ENCODE data around the gene SMYD3.

The SMYD3 gene

GRCh38 chr1:246527402-246528088 is 20.5 kb upstream of the SMYD3 start:
- no peaks in the 10 kb centered on the region for H3K36me3 Mint-ChIP-seq (ENCODE audit: low read depth)
- H3K27me3 Mint-ChIP-seq (ENCODE audit: low read depth) = no peaks in the 10 kb centered on the region
- H3K4me1 Mint-ChIP-seq (ENCODE audit: low read depth) = peaks cover 4% of the 10 kb centered on the region
- H3K4me3 Mint-ChIP-seq = no peak overlapping the region
- H3K9me3 Mint-ChIP-seq = peaks cover 16% of the 10 kb centered on the region
- H3K27ac Mint-ChIP-seq = peak overlapping the region; percentile 79

DNA sequence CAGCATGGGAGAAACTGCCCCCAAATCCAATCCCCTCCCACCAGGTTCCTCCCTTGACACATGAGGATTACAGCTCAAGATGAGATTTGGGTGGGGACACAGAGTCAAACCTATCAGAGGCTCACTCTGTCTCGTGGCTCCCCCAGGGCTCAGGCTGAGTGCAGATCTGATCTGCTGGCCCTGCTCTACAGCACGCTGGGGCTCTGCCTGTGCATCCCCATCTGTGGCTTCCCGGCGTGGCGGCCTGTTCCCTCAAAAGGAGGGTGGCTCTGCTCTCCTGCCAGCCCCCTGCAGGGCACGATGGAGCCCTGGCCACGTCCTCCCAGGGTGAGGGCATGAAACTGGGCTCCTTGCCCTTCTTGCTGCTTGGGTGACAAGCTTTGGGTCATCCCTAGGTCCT is 19.8 kb upstream of the SMYD3 start:
- no peak overlapping the region for H3K4me3 Mint-ChIP-seq

DNA sequence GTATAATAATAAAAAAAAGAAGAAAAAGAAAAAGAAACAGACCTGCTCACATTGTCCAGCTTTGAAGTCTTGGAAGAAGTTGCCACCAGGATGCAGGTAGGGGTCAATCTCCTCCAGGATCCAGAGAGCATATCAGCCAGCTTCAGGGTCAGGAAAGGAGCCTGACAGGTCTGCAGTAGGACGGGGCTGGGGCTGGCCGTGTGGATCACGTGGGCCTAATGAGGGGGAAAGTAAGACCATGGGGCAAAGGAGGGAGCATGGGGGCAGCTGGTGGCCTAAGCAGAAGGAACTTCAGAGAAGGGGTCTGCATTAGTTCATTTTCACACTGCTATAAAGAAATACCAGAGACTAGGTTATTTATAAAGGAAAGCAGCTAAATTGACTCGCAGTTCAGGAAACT is 19.3 kb upstream of the SMYD3 start:
- Mint-ChIP-seq H3K4me1 (ENCODE audit: low read depth) (peaks cover 4% of the 10 kb centered on the region), H3K9me3 (peaks cover 18% of the 10 kb centered on the region), H3K27me3 (ENCODE audit: low read depth) (no peaks in the 10 kb centered on the region), H3K27ac (no peak overlapping the region), H3K4me3 (no peak overlapping the region), H3K36me3 (ENCODE audit: low read depth) (no peaks in the 10 kb centered on the region)

More for the DNA sequence above, 19.8 kb upstream of the SMYD3 start:
- H3K4me1 Mint-ChIP-seq (ENCODE audit: low read depth) = peaks cover 4% of the 10 kb centered on the region
- no peaks in the 10 kb centered on the region for H3K27me3 Mint-ChIP-seq (ENCODE audit: low read depth)
- no peaks in the 10 kb centered on the region for H3K36me3 Mint-ChIP-seq (ENCODE audit: low read depth)
- H3K9me3 Mint-ChIP-seq = peaks cover 18% of the 10 kb centered on the region
- peak overlapping the region; percentile 79 for H3K27ac Mint-ChIP-seq

- Mint-ChIP-seq H3K27ac (no peak overlapping the region), H3K36me3 (ENCODE audit: low read depth) (no peaks in the 10 kb centered on the region), H3K9me3 (peaks cover 30% of the 10 kb centered on the region), H3K27me3 (ENCODE audit: low read depth) (no peaks in the 10 kb centered on the region), H3K4me1 (ENCODE audit: low read depth) (peaks cover under 1% of the 10 kb centered on the region), H3K4me3 (no peak overlapping the region)
Measured at GRCh38 chr1:246519514-246519913, 12.4 kb upstream of the SMYD3 start.

- Mint-ChIP-seq H3K9me3 (peaks cover 35% of the 10 kb centered on the region), H3K27ac (no peak overlapping the region), H3K36me3 (ENCODE audit: low read depth) (no peaks in the 10 kb centered on the region), H3K4me1 (ENCODE audit: low read depth) (peaks cover 5% of the 10 kb centered on the region), H3K4me3 (no peak overlapping the region), H3K27me3 (ENCODE audit: low read depth) (no peaks in the 10 kb centered on the region)
Measured at GRCh38 chr1:246518456-246519205, 11.6 kb upstream of the SMYD3 start.

GRCh38 chr1:246517391-246517790 is 10.3 kb upstream of the SMYD3 start:
- no peaks in the 10 kb centered on the region for H3K36me3 Mint-ChIP-seq (ENCODE audit: low read depth)
- H3K27ac Mint-ChIP-seq = no peak overlapping the region
- no peaks in the 10 kb centered on the region for H3K27me3 Mint-ChIP-seq (ENCODE audit: low read depth)
- H3K9me3 Mint-ChIP-seq = peaks cover 35% of the 10 kb centered on the region
- peaks cover 5% of the 10 kb centered on the region for H3K4me1 Mint-ChIP-seq (ENCODE audit: low read depth)
- no peak overlapping the region for H3K4me3 Mint-ChIP-seq

GRCh38 chr1:246516126-246516525 is 9.0 kb upstream of the SMYD3 start:
- H3K36me3 Mint-ChIP-seq (ENCODE audit: low read depth) = no peaks in the 10 kb centered on the region
- peaks cover 33% of the 10 kb centered on the region for H3K9me3 Mint-ChIP-seq
- no peak overlapping the region for H3K27ac Mint-ChIP-seq
- no peaks in the 10 kb centered on the region for H3K27me3 Mint-ChIP-seq (ENCODE audit: low read depth)
- peaks cover 5% of the 10 kb centered on the region for H3K4me1 Mint-ChIP-seq (ENCODE audit: low read depth)
- H3K4me3 Mint-ChIP-seq = no peak overlapping the region

GRCh38 chr1:246515390-246516005 is 8.4 kb upstream of the SMYD3 start:
- no peak overlapping the region for H3K4me3 Mint-ChIP-seq
- no peak overlapping the region for H3K27ac Mint-ChIP-seq
- peaks cover 5% of the 10 kb centered on the region for H3K4me1 Mint-ChIP-seq (ENCODE audit: low read depth)
- H3K27me3 Mint-ChIP-seq (ENCODE audit: low read depth) = no peaks in the 10 kb centered on the region
- peaks cover 33% of the 10 kb centered on the region for H3K9me3 Mint-ChIP-seq
- no peaks in the 10 kb centered on the region for H3K36me3 Mint-ChIP-seq (ENCODE audit: low read depth)

DNA sequence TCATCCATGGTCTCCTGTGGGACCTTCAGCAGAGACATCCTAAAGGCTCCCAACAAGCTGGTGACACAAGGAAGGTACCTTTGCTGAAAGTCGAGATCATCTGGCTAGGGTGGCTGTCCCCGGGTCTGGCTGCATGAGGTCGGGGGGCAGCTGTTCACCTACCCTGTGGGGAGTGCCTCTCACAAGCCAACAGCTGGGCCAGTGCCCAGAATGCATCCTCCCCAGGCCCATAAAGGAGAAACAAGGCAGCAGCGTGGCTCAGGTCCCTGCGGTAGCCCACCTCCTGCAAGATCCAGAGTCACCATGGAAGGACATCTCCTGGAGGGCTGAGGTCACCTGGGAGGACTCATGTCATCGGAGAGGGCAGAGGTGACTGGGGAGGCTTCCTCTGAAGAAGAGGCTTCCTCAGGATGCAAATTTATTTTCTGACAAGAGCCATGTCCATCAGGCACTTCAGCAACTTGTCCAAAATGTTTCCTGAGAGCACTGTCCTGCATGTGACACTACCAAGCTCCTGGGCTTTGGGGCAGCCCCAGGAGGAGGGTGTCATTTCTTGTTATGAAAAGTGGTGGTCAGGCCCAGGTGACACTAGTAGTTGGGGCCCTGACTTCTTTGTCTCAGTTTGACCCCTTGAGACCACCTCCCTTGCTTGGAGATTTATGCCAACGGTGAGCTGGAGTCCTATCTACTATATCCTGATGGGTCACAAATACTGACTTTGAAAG is 6.7 kb upstream of the SMYD3 start:
- peak overlapping the region; percentile 26 for H3K27ac Mint-ChIP-seq
- H3K27me3 Mint-ChIP-seq (ENCODE audit: low read depth) = no peaks in the 10 kb centered on the region
- H3K4me1 Mint-ChIP-seq (ENCODE audit: low read depth) = peaks cover 5% of the 10 kb centered on the region
- no peaks in the 10 kb centered on the region for H3K36me3 Mint-ChIP-seq (ENCODE audit: low read depth)
- peaks cover 27% of the 10 kb centered on the region for H3K9me3 Mint-ChIP-seq
- H3K4me3 Mint-ChIP-seq = no peak overlapping the region

- no peaks in the 10 kb centered on the region for H3K36me3 Mint-ChIP-seq (ENCODE audit: low read depth)
- H3K27ac Mint-ChIP-seq = no peak overlapping the region
- no peaks in the 10 kb centered on the region for H3K27me3 Mint-ChIP-seq (ENCODE audit: low read depth)
- peaks cover 23% of the 10 kb centered on the region for H3K9me3 Mint-ChIP-seq
- H3K4me1 Mint-ChIP-seq (ENCODE audit: low read depth) = peaks cover 5% of the 10 kb centered on the region
- no peak overlapping the region for H3K4me3 Mint-ChIP-seq
Measured at GRCh38 chr1:246513041-246513440, 6.0 kb upstream of the SMYD3 start.

DNA sequence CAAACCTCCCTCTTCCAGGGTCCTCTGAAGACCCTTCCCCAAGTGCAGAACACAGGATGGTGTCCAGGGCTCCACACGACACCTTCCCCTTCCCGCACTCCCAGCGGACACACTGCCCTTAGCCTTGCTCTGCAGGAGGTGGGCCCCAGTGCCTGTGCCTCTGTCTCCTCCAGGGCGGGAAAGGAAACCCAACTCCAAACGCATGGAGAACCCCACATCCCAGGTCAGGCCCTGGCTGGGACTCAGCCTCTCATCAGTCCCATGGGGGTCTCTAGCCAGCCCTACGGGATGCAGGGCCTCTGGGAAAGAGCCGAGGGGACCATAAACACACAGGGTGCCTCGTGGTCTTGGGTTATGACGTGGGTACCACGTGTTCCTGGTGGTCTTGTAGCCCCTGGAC is 5.6 kb upstream of the SMYD3 start:
- peaks cover 8% of the 10 kb centered on the region for H3K4me1 Mint-ChIP-seq (ENCODE audit: low read depth)
- no peaks in the 10 kb centered on the region for H3K36me3 Mint-ChIP-seq (ENCODE audit: low read depth)

DNA sequence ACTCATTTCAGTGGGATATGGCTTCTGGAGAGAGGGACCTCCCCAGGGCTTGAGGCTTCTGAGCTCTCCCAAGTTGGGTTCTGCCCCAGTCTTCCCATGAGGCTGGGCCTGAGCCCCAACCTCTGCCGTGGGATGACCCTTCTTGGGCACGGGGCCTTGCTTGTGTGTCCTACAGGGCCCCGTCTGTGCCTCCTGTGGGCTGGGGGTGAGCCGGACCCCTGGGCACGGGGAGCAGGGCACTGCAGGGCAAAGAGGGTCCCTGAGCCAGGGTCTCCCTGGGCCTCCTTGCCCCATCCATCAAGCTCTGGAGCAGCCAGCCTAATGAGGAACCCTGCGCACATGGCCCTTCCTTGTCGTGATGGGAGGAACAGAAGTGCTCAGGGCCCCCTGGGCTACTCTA is 5.2 kb upstream of the SMYD3 start:
- Mint-ChIP-seq H3K4me1 (ENCODE audit: low read depth) (peaks cover 10% of the 10 kb centered on the region), H3K27ac (no peak overlapping the region), H3K36me3 (ENCODE audit: low read depth) (no peaks in the 10 kb centered on the region), H3K27me3 (ENCODE audit: low read depth) (no peaks in the 10 kb centered on the region), H3K4me3 (no peak overlapping the region), H3K9me3 (peaks cover 23% of the 10 kb centered on the region)

More for the DNA sequence above, 5.6 kb upstream of the SMYD3 start:
- Mint-ChIP-seq H3K27me3 (ENCODE audit: low read depth) (no peaks in the 10 kb centered on the region), H3K9me3 (peaks cover 23% of the 10 kb centered on the region), H3K4me3 (no peak overlapping the region), H3K27ac (no peak overlapping the region)

- Mint-ChIP-seq H3K4me3 (no peak overlapping the region), H3K9me3 (peaks cover 19% of the 10 kb centered on the region), H3K36me3 (ENCODE audit: low read depth) (no peaks in the 10 kb centered on the region)
Measured at GRCh38 chr1:246511203-246511602, 4.1 kb upstream of the SMYD3 start.

DNA sequence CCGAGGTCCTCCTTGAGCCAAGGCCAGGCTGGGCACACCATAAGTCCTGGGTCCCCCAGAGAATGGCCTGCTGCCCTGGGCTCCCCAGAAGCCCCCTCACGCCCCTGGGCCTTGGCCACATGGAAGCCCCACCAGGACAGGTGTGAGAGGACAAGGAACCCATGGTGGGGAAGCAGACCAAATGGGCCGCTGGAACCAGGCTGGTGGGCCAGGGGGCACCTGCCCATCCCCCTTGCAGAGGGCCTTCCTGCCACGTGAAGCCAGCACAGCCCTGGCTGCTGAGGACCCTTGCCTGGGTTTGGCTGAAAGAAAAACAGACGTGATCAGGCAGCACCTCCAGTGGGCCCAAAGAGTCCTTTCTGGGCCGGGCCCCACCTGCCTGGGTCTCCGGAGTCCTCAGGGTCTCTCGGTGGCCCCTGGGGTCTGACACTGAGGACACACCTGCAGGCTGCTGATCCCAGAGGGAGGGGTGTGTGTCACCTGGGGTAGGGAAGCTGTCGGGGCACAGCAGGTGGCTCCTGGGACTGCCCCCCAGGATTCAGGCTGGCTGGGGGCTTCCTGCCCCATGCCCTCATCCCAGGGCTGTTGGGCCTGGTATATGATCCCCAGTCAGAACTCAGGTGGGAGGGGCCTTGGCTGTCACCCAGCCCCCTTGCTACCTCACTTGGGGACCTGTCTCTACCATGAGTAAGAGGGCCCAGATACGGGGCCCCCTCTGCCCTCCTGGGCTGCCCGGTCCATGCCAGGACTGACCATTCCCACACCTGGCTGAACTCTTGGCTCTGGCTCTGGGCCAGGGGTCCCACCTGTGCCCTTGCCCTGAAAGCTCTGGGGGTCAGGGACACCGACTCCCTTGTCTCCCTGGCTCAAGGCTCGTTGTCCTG is 3.3 kb upstream of the SMYD3 start:
- no peak overlapping the region for H3K4me3 Mint-ChIP-seq
- peaks cover 22% of the 10 kb centered on the region for H3K4me1 Mint-ChIP-seq (ENCODE audit: low read depth)
- peaks cover 14% of the 10 kb centered on the region for H3K9me3 Mint-ChIP-seq
- no peaks in the 10 kb centered on the region for H3K36me3 Mint-ChIP-seq (ENCODE audit: low read depth)
- H3K27ac Mint-ChIP-seq = no peak overlapping the region
- H3K27me3 Mint-ChIP-seq (ENCODE audit: low read depth) = no peaks in the 10 kb centered on the region

More at GRCh38 chr1:246511203-246511602, 4.1 kb upstream of the SMYD3 start:
- H3K27me3 Mint-ChIP-seq (ENCODE audit: low read depth) = no peaks in the 10 kb centered on the region
- H3K27ac Mint-ChIP-seq = no peak overlapping the region
- H3K4me1 Mint-ChIP-seq (ENCODE audit: low read depth) = peaks cover 14% of the 10 kb centered on the region
